HG03378 (cell line): ENCODE data around the gene TRMU.
"Not testable (repeated sequence)": the region's sequence is repeated elsewhere in the genome, so short reads cannot be mapped to it uniquely, and the experiment has no call there.

Experiments
- ATAC-seq: cut with Tn5 transposase; IDR thresholded peaks from one replicate; pipeline ENCODE4 v1.9.1; 2021; ENCODE audit warnings: mild to moderate bottlenecking, moderate library complexity; ENCODE audit not compliant: unreplicated experiment

TRMU gene

GRCh38 chr22:46382524-46382923 is 47.0 kb downstream of the TRMU start:
- no peak for ATAC-seq

- no peak for ATAC-seq
Observed at GRCh38 chr22:46386312-46386711, 50.8 kb downstream of the TRMU start.

GRCh38 chr22:46387748-46388147 is 52.2 kb downstream of the TRMU start:
- ATAC-seq = no peak

- no peak for ATAC-seq
Observed at GRCh38 chr22:46388647-46389046, 53.1 kb downstream of the TRMU start.

GRCh38 chr22:46389081-46389480 is 53.6 kb downstream of the TRMU start:
- ATAC-seq = no peak

GRCh38 chr22:46390105-46390651 is 54.7 kb downstream of the TRMU start:
- no peak for ATAC-seq

- ATAC-seq = no peak
Observed at GRCh38 chr22:46390652-46391301, 55.3 kb downstream of the TRMU start.

GRCh38 chr22:46391486-46392136 is 56.1 kb downstream of the TRMU start:
- no peak for ATAC-seq

GRCh38 chr22:46392137-46392844 is 56.8 kb downstream of the TRMU start:
- no peak for ATAC-seq

- no peak for ATAC-seq
Observed at GRCh38 chr22:46393873-46394272, 58.4 kb downstream of the TRMU start.

GRCh38 chr22:46394622-46395021 is 59.1 kb downstream of the TRMU start:
- ATAC-seq = no peak

GRCh38 chr22:46395145-46395544 is 59.6 kb downstream of the TRMU start:
- no peak for ATAC-seq

GRCh38 chr22:46397049-46397448 is 61.5 kb downstream of the TRMU start:
- not testable (repeated sequence) for ATAC-seq

- no peak for ATAC-seq
Observed at GRCh38 chr22:46397514-46397913, 62.0 kb downstream of the TRMU start.

GRCh38 chr22:46397951-46398350 is 62.4 kb downstream of the TRMU start:
- ATAC-seq = no peak

- no peak for ATAC-seq
Observed at GRCh38 chr22:46399251-46400024, 63.9 kb downstream of the TRMU start.

- no peak for ATAC-seq
Observed at GRCh38 chr22:46401370-46401769, 65.9 kb downstream of the TRMU start.

GRCh38 chr22:46402505-46402904 is 67.0 kb downstream of the TRMU start:
- no peak for ATAC-seq

- not testable (repeated sequence) for ATAC-seq
Observed at GRCh38 chr22:46403880-46404279, 68.4 kb downstream of the TRMU start.

GRCh38 chr22:46405901-46406300 is 70.4 kb downstream of the TRMU start:
- ATAC-seq = no peak

GRCh38 chr22:46406349-46406748 is 70.8 kb downstream of the TRMU start:
- no peak for ATAC-seq
